IMR-90 (cell line): Measurements from ENCODE around the gene ATP4B. TPM values are rescaled to one million over a fixed set of nuclear protein-coding genes. Genes with fewer than 3 reads are reported as not detected.

Source experiments
- ATAC-seq: fragments of 200-7000 bp; cut with Tn5 transposase; 2 replicates; pipeline ENCODE4 v1.9.1; 2020; ENCODE audit warnings: low read depth, mild to moderate bottlenecking, moderate library complexity
- BruUV-seq: library from RNA; stranded (reverse); fragments of 400-500 nt; replicated peaks from 2 replicates; lab custom pipeline; 2021; lab: Mats Ljungman, UMichigan
- CTCF ChIA-PET: fragments of 300-600 bp; formaldehyde crosslinking; extraction: SDS; loops from one replicate; lab custom pipeline; 2021; ENCODE audit warnings: antibody characterized with exemption; lab: Yijun Ruan, JAX
- POLR2A ChIA-PET: fragments of 300-600 bp; sonication (Branson Sonifier 250); formaldehyde crosslinking; loops from one replicate; lab custom pipeline; 2022; ENCODE audit warnings: antibody characterized with exemption; ENCODE audit not compliant: unreplicated experiment; lab: Charles Lee
- DNase-seq: peaks from one replicate; pipeline ENCODE4 v3.0.0; 2013
- H2AFZ ChIP-seq: replicated peaks from 2 replicates; pipeline ENCODE3; 2013; ENCODE audit warnings: low read length, mild to moderate bottlenecking; ENCODE audit not compliant: poor library complexity
- H2AK5ac ChIP-seq: 2 replicates; pipeline ENCODE4 v1.6.1; 2013; ENCODE audit warnings: low read depth, low read length, inconsistent platforms
- H2AK9ac ChIP-seq: replicated peaks from 2 replicates; pipeline ENCODE3; 2013; ENCODE audit warnings: mild to moderate bottlenecking, low read depth, low read length, moderate library complexity; ENCODE audit not compliant: poor library complexity
- H2BK120ac ChIP-seq: 2 replicates; pipeline ENCODE4 v1.6.1; 2013; ENCODE audit warnings: low read depth, low read length, inconsistent platforms
- H2BK15ac ChIP-seq: 3 replicates; pipeline ENCODE4 v1.6.1; 2013; ENCODE audit warnings: low read depth, low read length, inconsistent platforms
- H2BK20ac ChIP-seq: 2 replicates; pipeline ENCODE4 v1.6.1; 2013; ENCODE audit warnings: low read depth, mild to moderate bottlenecking, inconsistent platforms, low read length, moderate library complexity
- H2BK5ac ChIP-seq: 2 replicates; pipeline ENCODE4 v1.6.1; 2013; ENCODE audit warnings: mild to moderate bottlenecking, low read depth, low read length, inconsistent platforms; ENCODE audit not compliant: poor library complexity, severe bottlenecking
- H3K14ac ChIP-seq: replicated peaks from 2 replicates; pipeline ENCODE4 v1.6.1; 2013; ENCODE audit warnings: low read depth, low read length, inconsistent platforms
- H3K18ac ChIP-seq: 2 replicates; pipeline ENCODE4 v1.6.1; 2013; ENCODE audit warnings: low read depth, low read length, control low read depth
- H3K23ac ChIP-seq: 2 replicates; pipeline ENCODE4 v1.6.1; 2013; ENCODE audit warnings: low read depth, low read length, inconsistent platforms
- H3K27ac ChIP-seq: 2 replicates; pipeline ENCODE4 v1.5.1; 2013; ENCODE audit warnings: mild to moderate bottlenecking, control low read depth, low read length; ENCODE audit not compliant: insufficient read depth
- H3K27me3 ChIP-seq: 2 replicates; pipeline ENCODE4 v1.6.1; 2013; ENCODE audit warnings: low read length; ENCODE audit not compliant: control insufficient read depth, insufficient read depth
- H3K36me3 ChIP-seq: 2 replicates; pipeline ENCODE4 v1.6.1; 2013; ENCODE audit warnings: low read length, mixed read lengths; ENCODE audit not compliant: control insufficient read depth, insufficient read depth
- H3K4ac ChIP-seq: 2 replicates; pipeline ENCODE4 v1.6.1; 2013; ENCODE audit warnings: low read depth, low read length, inconsistent platforms
- H3K4me1 ChIP-seq: 2 replicates; pipeline ENCODE4 v1.6.1; 2013; ENCODE audit warnings: low read length, mixed read lengths; ENCODE audit not compliant: control insufficient read depth, insufficient read depth
- H3K4me2 ChIP-seq: 2 replicates; pipeline ENCODE4 v1.6.1; 2013; ENCODE audit warnings: low read depth, mild to moderate bottlenecking, control low read depth, low read length, moderate library complexity
- H3K4me3 ChIP-seq: 2 replicates; pipeline ENCODE4 v1.5.1; 2013; ENCODE audit warnings: low read depth, mild to moderate bottlenecking, control low read depth, low read length, moderate library complexity; ENCODE audit not compliant: insufficient read depth
- H3K56ac ChIP-seq: 2 replicates; pipeline ENCODE4 v1.6.1; 2013; ENCODE audit warnings: low read length, inconsistent platforms; ENCODE audit not compliant: insufficient read depth; ENCODE audit errors: extremely low read depth
- H3K79me1 ChIP-seq, 2 experiments: 2 replicates each; pipeline ENCODE4 v1.6.1; 2013; ENCODE audit warnings: low read length in 2 of 2, inconsistent platforms in 1 of 2, low read depth in 1 of 2
- H3K9ac ChIP-seq: 2 replicates; pipeline ENCODE4 v1.6.1; 2013; ENCODE audit warnings: low read depth, low read length, control low read depth
- H3K9me1 ChIP-seq: 2 replicates; pipeline ENCODE4 v1.6.1; 2013; ENCODE audit warnings: low read length, inconsistent platforms; ENCODE audit not compliant: insufficient read depth
- H3K9me3 ChIP-seq: 2 replicates; pipeline ENCODE4 v1.6.1; 2013; ENCODE audit warnings: low read length; ENCODE audit not compliant: control insufficient read depth, insufficient read depth
- H4K20me1 ChIP-seq: 2 replicates; pipeline ENCODE4 v1.6.1; 2013; ENCODE audit warnings: low read length, inconsistent platforms; ENCODE audit not compliant: insufficient read depth
- H4K5ac ChIP-seq: 2 replicates; pipeline ENCODE4 v1.6.1; 2013; ENCODE audit warnings: mild to moderate bottlenecking, low read depth, low read length, control low read depth
- H4K8ac ChIP-seq, 2 experiments: 2 replicates each; pipeline ENCODE4 v1.6.1; 2013; ENCODE audit warnings: low read depth in 2 of 2, low read length in 2 of 2, control low read depth in 1 of 2, inconsistent platforms in 1 of 2
- H4K91ac ChIP-seq: 2 replicates; pipeline ENCODE4 v1.6.1; 2013; ENCODE audit warnings: low read depth, low read length, inconsistent platforms; ENCODE audit not compliant: insufficient read depth
- BHLHE40 ChIP-seq: fragments of 150-350 bp; IDR thresholded peaks from 2 replicates; pipeline ENCODE4 v1.6.1; 2016; ENCODE audit warnings: mild to moderate bottlenecking, low read depth, low read length
- CEBPB ChIP-seq: IDR thresholded peaks from 2 replicates; pipeline ENCODE4 v1.6.1; 2012; ENCODE audit warnings: low read depth, low read length, improper control_type of control experiment
- CHD1 ChIP-seq: IDR thresholded peaks from 2 replicates; pipeline ENCODE4 v1.6.1; 2012; ENCODE audit warnings: low read depth, low read length, improper control_type of control experiment
- CTCF ChIP-seq: conservative IDR thresholded peaks from 2 replicates; pipeline ENCODE4 v1.5.1; 2012; ENCODE audit warnings: mild to moderate bottlenecking, low read depth, low read length, improper control_type of control experiment
- MAFK ChIP-seq: IDR thresholded peaks from 2 replicates; pipeline ENCODE4 v1.6.1; 2012; ENCODE audit warnings: low read depth, low read length, improper control_type of control experiment
- MAZ ChIP-seq: IDR thresholded peaks from 2 replicates; pipeline ENCODE4 v1.6.1; 2012; ENCODE audit warnings: low read depth, mild to moderate bottlenecking, low read length, improper control_type of control experiment, moderate library complexity, borderline replicate concordance
- MXI1 ChIP-seq: IDR thresholded peaks from 2 replicates; pipeline ENCODE4 v1.6.1; 2012; ENCODE audit warnings: low read depth, mild to moderate bottlenecking, low read length, moderate library complexity, borderline replicate concordance
- NFE2L2 ChIP-seq: fragments of 150-350 bp; IDR thresholded peaks from 2 replicates; pipeline ENCODE4 v1.6.1; 2016; ENCODE audit warnings: low read depth, mild to moderate bottlenecking, low read length
- POLR2A ChIP-seq: IDR thresholded peaks from 2 replicates; pipeline ENCODE4 v1.6.1; 2012; ENCODE audit warnings: mild to moderate bottlenecking, low read depth, low read length
- RAD21 ChIP-seq: IDR thresholded peaks from 2 replicates; pipeline ENCODE4 v1.6.1; 2012; ENCODE audit warnings: low read length, improper control_type of control experiment
- RCOR1 ChIP-seq: IDR thresholded peaks from 2 replicates; pipeline ENCODE4 v1.6.1; 2012; ENCODE audit warnings: mild to moderate bottlenecking, low read length, improper control_type of control experiment; ENCODE audit not compliant: insufficient replicate concordance
- RFX5 ChIP-seq: IDR thresholded peaks from 2 replicates; pipeline ENCODE4 v1.8.0; 2012; ENCODE audit warnings: low read depth, mild to moderate bottlenecking, low read length, moderate library complexity
- SMC3 ChIP-seq: fragments of 150-350 bp; IDR thresholded peaks from 2 replicates; pipeline ENCODE4 v1.6.1; 2016; ENCODE audit warnings: low read depth, mild to moderate bottlenecking, antibody characterized with exemption, low read length, moderate library complexity
- USF2 ChIP-seq: fragments of 150-350 bp; IDR thresholded peaks from 2 replicates; pipeline ENCODE4 v1.6.1; 2017; ENCODE audit warnings: mild to moderate bottlenecking, antibody characterized with exemption, low read length, low read depth
- WGBS, 2 experiments: methylation state at CpG; one replicate each; pipeline versions ENCODE4 v1.1.5 to v1.1.7; 2013; ENCODE audit warnings: missing lambda C conversion rate in 2 of 2; ENCODE audit not compliant: insufficient read length in 1 of 2; ENCODE audit errors: extremely low coverage in 2 of 2; 5-methylcytosine and 5-hydroxymethylcytosine counted together
- dilution Hi-C: fragments of 300-500 bp; cut with HindIII; formaldehyde crosslinking; loops from one replicate; pipeline ENCODE4 v1.14.3; 2018; ENCODE audit warnings: low sequenced_read_pairs; ENCODE audit not compliant: unreplicated experiment
- in situ Hi-C: fragments of 300-500 bp; cut with MboI; formaldehyde crosslinking; loops from 3 replicates; pipeline ENCODE4 v1.14.3; 2019; ENCODE audit warnings: low sequenced_read_pairs, inconsistent platforms, mixed read lengths
- intact Hi-C: fragments of 100-400 bp; cut with micrococcal nuclease; formaldehyde crosslinking; loops from 2 replicates; pipeline ENCODE4 v1.10.0; 2022
- polyA plus RNA-seq, 3 experiments: library from polyadenylated mRNA; depleted of rRNA; stranded (reverse); fragments of >200 nt; gene quantifications; 2 replicates each; pipeline ENCODE4 v1.2.3, GENCODE V29; 2012; ENCODE audit warnings: low replicate concordance in 1 of 3
- total RNA-seq: library from RNA; depleted of rRNA; stranded (reverse); fragments of >200 nt; gene quantifications from 2 replicates; pipeline ENCODE4 v1.2.3, GENCODE V29; 2012

ATP4B gene
- total and polyA plus RNA-seq, 2 of the 4 experiments (the other 2 are of a cell fraction) = not detected

GRCh38 chr13:113602291-113602988 is 55.6 kb downstream of the ATP4B start:
- intact Hi-C loops = no loop called here
- POLR2A ChIA-PET = no interaction called here

More at GRCh38 chr13:113602291-113602988, 55.6 kb downstream of the ATP4B start:
- Histone ChIP-seq H3K27ac (no peak overlapping the region), H3K27me3 (no peaks in the 10 kb centered on the region), H3K79me1 (peaks cover 21 to 84% of the 10 kb centered on the region in 2 experiments), H3K9me1 (peaks cover 3% of the 10 kb centered on the region; the same call in 1 of the 2 replicates), H3K18ac (no peak overlapping the region), H2AK9ac (no peak overlapping the region), H3K4me3 (no peak overlapping the region), H4K5ac (no peak overlapping the region), H4K20me1 (peaks cover 87% of the 10 kb centered on the region), H3K4me2 (no peak overlapping the region), H3K56ac (no peak overlapping the region), H3K9me3 (no peaks in the 10 kb centered on the region; the same call in 1 of the 2 replicates), H2BK15ac (no peak overlapping the region), H3K36me3 (peaks cover 28% of the 10 kb centered on the region), H2BK5ac (no peak overlapping the region), H3K14ac (no peak overlapping the region), H2AK5ac (no peak overlapping the region), H4K8ac (no peak overlapping the region), H2BK120ac (no peak overlapping the region), H2BK20ac (no peak overlapping the region), H3K23ac (no peak overlapping the region), H3K4me1 (no peaks in the 10 kb centered on the region), H2AFZ (no peak overlapping the region), H3K4ac (no peak overlapping the region), H3K9ac (no peak overlapping the region), H4K91ac (no peak overlapping the region)
- in situ Hi-C loops (no loop called here), dilution Hi-C loops (no loop called here)
- TF ChIP-seq MXI1 = no peak
- TF ChIP-seq USF2 = no peak
- no peak for TF ChIP-seq POLR2A
- no peak for TF ChIP-seq CTCF
- TF ChIP-seq RFX5 = no peak
- no peak for TF ChIP-seq SMC3
- no peak for TF ChIP-seq BHLHE40
- TF ChIP-seq MAZ = no peak
- no peak for TF ChIP-seq RCOR1
- no peak for TF ChIP-seq MAFK
- TF ChIP-seq CEBPB = no peak
- TF ChIP-seq RAD21 = no peak
- TF ChIP-seq NFE2L2 = no peak
- TF ChIP-seq CHD1 = no peak
- WGBS, 2 experiments = 77% methylated on average over 5 of the region's 15 CpGs; no CpG with 5 or more reads in 1 of the 2 experiments
- BruUV-seq = no TSS peak
- CTCF ChIA-PET = interaction anchor here (1.0 kb wide), 1 partner anchor 9 kb away, joined by 3 read pairs; no protein-coding TSS in a partner anchor
- ATAC-seq (no peak), DNase-seq (no peak)
